Neural cell (in vitro differentiated cells): ENCODE measurements around the gene ZBTB40.

Experiments
- CTCF ChIP-seq: fragments of 450-650 bp; IDR thresholded peaks from 2 replicates; pipeline ENCODE4 v1.5.1; 2014; ENCODE audit warnings: antibody characterized with exemption, mild to moderate bottlenecking, moderate library complexity; ENCODE audit not compliant: poor library complexity, severe bottlenecking
- SMC3 ChIP-seq: fragments of 450-650 bp; conservative IDR thresholded peaks from 2 replicates; pipeline ENCODE4 v1.6.1; 2014; ENCODE audit warnings: antibody characterized with exemption, mild to moderate bottlenecking, moderate library complexity; ENCODE audit not compliant: poor library complexity

- TF ChIP-seq SMC3 = no peak
- no peak for TF ChIP-seq CTCF
Observed at GRCh38 chr1:22476566-22476965, 24.9 kb downstream of the ZBTB40 start.
